HG02884 (cell line): ENCODE measurements around the gene ARAP1.

Source experiments
- ATAC-seq: cut with Tn5 transposase; IDR thresholded peaks from one replicate; pipeline ENCODE4 v1.9.1; 2021; ENCODE audit warnings: mild to moderate bottlenecking, moderate library complexity; ENCODE audit not compliant: unreplicated experiment

The ARAP1 gene

GRCh38 chr11:72764503-72764902, 12.3 kb upstream of the ARAP1 start:
- ATAC-seq: no peak

- no peak for ATAC-seq
Observed at GRCh38 chr11:72763823-72764222, 11.6 kb upstream of the ARAP1 start.

- no peak for ATAC-seq
Observed at GRCh38 chr11:72762641-72763304, 10.6 kb upstream of the ARAP1 start.

- ATAC-seq: no peak
Observed at GRCh38 chr11:72760539-72761405, 8.6 kb upstream of the ARAP1 start.

GRCh38 chr11:72759468-72759985, 7.3 kb upstream of the ARAP1 start:
- no peak for ATAC-seq

- ATAC-seq: no peak
Observed at GRCh38 chr11:72758690-72759389, 6.6 kb upstream of the ARAP1 start.

GRCh38 chr11:72758304-72758689, 6.1 kb upstream of the ARAP1 start:
- ATAC-seq: no peak

GRCh38 chr11:72755713-72756285, 3.6 kb upstream of the ARAP1 start:
- no peak for ATAC-seq

GRCh38 chr11:72754544-72755155, 2.4 kb upstream of the ARAP1 start:
- no peak for ATAC-seq

GRCh38 chr11:72754149-72754543, 1.9 kb upstream of the ARAP1 start:
- no peak for ATAC-seq

- no peak for ATAC-seq
Observed at GRCh38 chr11:72753341-72754148, 1.3 kb upstream of the ARAP1 start.

GRCh38 chr11:72751116-72752087, 806 bp downstream of the ARAP1 start:
- ATAC-seq: no peak

GRCh38 chr11:72750556-72751115, 1.6 kb downstream of the ARAP1 start:
- no peak for ATAC-seq

- no peak for ATAC-seq
Observed at GRCh38 chr11:72750086-72750485, 2.1 kb downstream of the ARAP1 start.

GRCh38 chr11:72747289-72747855, 4.8 kb downstream of the ARAP1 start:
- no peak for ATAC-seq

- ATAC-seq: no peak
Observed at GRCh38 chr11:72746821-72747220, 5.4 kb downstream of the ARAP1 start.

GRCh38 chr11:72745925-72746550, 6.2 kb downstream of the ARAP1 start:
- no peak for ATAC-seq

- ATAC-seq: no peak
Observed at GRCh38 chr11:72745511-72745910, 6.7 kb downstream of the ARAP1 start.
